Kidney capillary endothelial cell (primary cell): ENCODE measurements around the gene PDCD10.
A peak's percentile ranks its signal among the peaks of the same experiment; 100 is the strongest.

Experiments used
- DNase-seq: peaks from one replicate; pipeline ENCODE4 v3.0.0-alpha.2; 2018; ENCODE audit warnings: low spot score

Gene PDCD10

DNA sequence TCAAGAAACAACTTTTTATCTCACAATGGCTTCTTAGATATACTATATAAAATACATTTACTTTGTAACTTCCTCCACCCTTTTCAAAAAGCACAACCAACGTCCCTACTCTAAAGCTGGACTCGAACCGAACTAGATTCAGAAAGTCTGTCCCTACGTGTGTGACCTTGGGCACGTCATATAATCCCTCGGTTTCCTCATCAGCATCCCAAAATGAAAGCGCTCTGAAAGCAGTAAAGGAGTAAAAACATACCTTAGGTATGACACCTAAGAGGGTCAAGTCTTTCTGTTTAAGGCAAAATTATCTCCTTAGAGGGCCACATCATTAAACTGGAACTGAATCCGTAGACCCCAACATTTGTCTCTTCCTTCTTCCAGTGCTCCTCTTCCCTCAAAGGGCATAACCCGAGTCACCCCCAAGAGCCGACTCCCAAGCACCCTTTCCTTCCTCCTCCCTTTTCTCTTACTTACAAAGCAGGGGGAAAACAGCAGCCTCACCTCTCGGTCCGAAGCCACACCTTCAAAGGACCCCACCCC lies 663 bp downstream of the PDCD10 start:
- DNase-seq, result no peak

GRCh38 chr3:167732313-167733065 lies 2.2 kb downstream of the PDCD10 start:
- DNase-seq, result no peak

DNA sequence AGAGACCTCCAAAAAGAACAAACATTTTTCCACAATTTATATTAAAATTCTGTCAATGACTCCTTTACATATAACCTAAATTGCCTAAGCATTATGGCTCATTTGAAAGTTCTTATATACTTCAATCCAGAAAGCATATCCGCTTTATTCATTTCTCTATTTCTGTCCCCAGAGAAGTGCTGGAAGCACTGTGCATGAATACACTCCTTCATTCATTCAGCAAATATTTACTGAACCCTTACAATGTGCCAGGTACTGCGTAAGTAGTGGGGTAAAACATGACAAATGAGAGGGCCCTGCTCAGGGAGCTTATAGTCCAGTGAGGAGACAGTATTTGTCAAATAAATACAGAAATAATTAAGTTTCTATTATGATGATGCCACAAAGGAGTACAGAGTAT lies 3.3 kb downstream of the PDCD10 start:
- DNase-seq, result no peak

- DNase-seq, result no peak
Measured at GRCh38 chr3:167729591-167729990, 5.1 kb downstream of the PDCD10 start.

DNA sequence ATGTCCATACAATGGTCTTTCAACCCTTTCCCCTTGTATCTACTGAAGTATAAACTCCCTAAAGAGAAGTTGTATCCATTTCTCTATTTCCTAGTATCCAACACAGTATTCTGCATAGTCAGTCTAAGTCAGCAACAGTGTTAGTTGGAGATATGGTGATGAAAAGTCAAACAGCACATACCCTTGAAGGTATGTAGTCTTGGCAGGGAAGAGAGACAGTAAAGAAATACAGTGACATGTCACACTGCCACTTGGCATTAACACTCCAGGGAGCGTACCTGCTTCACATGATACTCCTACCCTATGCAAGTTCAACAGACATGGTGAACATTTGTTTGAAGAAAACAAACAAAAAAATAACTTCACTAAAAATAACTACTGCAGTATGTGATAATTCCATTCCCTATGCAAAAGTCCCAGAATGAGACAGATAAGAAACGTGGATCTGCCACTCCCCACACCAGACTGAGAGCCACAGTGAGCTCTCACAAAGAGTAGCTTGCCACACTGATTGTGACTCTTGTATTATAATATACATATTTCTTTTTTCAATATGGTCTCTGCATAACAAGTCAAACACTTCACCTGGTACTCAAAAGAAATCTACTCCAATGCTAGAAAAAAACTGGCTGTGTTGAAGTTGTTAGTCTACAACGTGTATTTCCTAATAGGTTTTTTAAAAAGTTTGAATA lies 5.9 kb downstream of the PDCD10 start:
- DNase-seq, result no peak

DNA sequence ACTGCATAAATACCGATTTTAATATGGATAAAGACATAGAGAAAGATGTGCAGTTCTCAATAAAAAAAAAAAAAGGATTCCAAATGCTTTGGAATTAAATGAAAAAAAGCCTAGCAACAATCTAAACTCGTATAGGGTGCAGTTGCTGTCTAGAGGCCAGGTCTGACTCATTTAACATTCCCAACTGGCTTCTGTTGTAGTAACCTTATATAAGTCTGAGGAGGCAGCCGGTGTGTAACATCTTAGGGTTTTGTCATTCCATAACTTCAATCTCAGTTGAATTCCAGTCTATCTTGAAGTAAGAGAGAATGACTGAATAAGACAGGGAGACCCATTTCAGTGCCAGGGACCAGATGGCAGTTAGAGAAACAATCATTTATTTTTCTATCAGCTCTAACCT lies 6.5 kb downstream of the PDCD10 start:
- DNase-seq, result no peak

DNA sequence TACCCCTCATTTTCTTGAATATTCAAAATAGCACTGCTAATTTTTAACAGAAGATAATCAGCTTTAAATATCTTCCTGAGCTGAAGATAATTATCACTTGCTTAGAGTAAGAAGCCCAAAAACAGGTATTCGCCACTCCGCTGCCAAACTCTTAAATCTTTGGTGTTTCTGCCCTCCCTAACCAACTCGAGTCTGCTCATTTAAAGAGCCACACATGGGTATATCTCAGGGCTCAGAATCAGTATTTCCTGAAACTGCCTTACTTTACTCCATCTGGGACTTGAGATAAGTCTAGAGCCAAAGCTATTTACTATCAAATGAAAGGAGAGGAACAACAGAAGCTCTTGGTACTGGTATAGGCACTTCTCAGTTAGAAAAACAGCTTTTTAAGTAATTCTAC lies 10.8 kb downstream of the PDCD10 start:
- no peak for DNase-seq

DNA sequence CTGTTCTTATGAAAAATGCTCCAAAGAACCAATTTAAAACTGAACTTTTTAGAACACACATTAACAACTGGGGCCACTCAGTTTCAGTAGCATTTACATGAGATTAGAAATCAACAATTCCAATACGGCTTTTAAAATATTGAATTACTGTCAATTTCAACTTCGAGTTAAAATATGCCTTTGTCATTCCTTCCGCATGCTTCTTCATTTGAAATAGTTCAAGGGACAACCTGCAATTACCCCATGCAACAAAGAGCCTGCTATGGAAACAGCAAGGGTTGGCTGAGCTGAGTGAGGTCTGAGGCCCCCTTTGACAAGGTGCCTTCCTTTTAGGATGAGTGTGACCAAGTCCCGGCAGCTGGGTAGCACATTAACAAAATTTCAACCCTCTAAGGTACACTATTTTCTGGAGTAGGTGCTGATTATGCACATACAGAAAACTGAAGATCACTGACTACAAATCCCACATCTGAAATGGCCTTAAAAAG lies 11.6 kb downstream of the PDCD10 start:
- DNase-seq, result no peak

GRCh38 chr3:167718582-167718981 lies 16.1 kb downstream of the PDCD10 start:
- DNase-seq, result no peak

GRCh38 chr3:167716920-167717319 lies 17.8 kb downstream of the PDCD10 start:
- no peak for DNase-seq

DNA sequence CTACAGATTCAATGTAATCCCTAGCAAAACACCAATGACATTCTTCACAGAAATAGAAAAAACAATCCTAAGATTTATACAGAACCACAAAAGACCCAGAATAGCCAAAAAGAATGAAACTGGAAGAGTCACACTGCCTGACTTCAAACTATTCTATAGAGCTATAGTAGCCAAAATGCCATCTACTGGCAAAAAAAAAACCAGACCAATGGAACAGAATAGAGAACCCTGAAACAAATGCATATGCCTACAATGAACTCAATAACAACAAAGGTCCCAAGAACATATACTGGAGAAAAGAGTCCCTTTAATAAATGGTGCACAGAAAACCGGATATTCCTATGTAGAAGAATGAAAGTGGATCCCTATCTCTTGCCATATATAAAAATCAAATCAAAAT lies 19.8 kb downstream of the PDCD10 start:
- no peak for DNase-seq

- no peak for DNase-seq
Measured at GRCh38 chr3:167712445-167712844, 22.2 kb downstream of the PDCD10 start.

DNA sequence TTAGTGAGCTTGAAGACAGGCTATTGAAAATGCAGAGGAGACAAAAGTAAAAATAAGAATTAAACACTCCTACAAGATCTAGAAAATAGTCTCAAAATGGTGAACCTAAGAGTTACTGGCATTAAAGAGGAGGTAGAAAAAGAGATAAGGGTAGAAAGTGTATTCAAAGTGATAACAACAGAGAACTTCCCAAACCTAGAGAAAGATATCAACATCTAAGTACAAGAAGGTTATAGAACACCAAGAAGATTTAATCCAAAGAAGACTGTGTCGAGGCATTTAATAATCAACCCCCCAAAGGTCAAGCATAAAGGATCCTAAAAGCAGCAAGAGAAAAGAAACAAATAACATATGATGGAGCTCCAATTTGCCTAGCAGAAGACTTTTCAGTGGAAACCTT lies 23.3 kb downstream of the PDCD10 start:
- DNase-seq, result no peak

- DNase-seq, result no peak
Measured at GRCh38 chr3:167710552-167710951, 24.1 kb downstream of the PDCD10 start.

GRCh38 chr3:167709690-167710089 lies 25.0 kb downstream of the PDCD10 start:
- no peak for DNase-seq

- DNase-seq, result no peak
Measured at GRCh38 chr3:167705840-167706239, 28.9 kb downstream of the PDCD10 start.

GRCh38 chr3:167700926-167701325 lies 33.8 kb downstream of the PDCD10 start:
- no peak for DNase-seq

GRCh38 chr3:167700046-167700445 lies 34.6 kb downstream of the PDCD10 start:
- DNase-seq, result no peak

GRCh38 chr3:167694121-167694520 lies 40.6 kb downstream of the PDCD10 start:
- DNase-seq, result no peak

DNA sequence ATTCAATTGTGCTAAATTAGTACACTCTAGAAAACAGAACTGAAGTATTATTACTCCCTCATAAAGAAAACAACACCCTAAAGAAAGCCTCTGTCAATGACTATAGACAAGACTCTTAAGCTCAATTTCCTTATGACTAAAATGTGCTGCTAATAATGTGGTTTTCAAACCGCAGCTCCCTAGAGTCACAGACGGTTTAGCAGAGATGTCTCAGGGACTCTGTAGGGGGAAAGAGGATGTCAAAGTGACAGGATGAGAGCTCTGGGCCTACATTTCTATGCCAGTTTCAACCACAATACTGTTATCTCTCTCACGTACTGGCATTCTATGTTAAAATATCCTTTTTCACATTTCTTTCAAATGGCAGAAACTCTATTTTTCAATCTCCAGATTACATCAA lies 43.3 kb downstream of the PDCD10 start:
- DNase-seq, result no peak

GRCh38 chr3:167684388-167684993 lies 50.2 kb downstream of the PDCD10 start:
- DNase-seq, result peak; percentile 65

DNA sequence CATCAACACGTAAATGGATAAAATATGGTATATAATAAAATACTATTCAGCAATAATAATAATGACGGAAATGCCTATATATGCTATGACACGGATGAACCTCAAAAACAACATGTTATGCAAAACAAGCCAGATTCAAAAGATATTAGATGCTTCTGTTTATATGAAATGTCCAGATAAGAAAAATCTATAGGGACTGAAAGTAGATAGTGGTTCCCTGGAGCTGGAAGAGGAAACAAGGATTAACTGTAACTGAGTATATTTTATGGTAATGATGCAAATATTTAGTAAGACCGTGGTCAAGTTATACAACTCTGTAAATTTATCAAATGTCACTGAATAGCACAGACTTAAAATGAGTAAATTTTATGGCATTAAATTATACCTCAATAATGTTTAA lies 55.2 kb downstream of the PDCD10 start:
- DNase-seq, result no peak

DNA sequence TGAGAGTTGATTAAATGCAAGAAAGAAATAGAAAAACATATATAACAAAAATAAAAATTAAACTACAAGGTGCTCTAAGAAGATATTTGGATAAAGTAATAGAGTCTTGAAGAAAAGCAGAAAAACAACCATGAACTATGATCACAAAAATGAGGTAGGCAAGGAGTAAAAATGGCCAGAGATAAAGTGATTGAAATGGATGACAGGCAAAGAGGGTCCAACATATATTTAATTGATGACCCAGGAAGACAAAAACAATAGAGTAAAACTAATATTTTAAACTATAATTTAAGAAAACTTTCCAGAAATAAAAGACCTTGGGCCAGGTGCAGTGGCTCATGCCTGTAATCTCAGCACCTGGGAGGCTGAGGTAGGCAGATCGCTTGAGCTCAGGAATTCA lies 58.8 kb downstream of the PDCD10 start:
- no peak for DNase-seq
